ENCODE data around the gene FRAS1. TPM values are rescaled to one million over a fixed set of nuclear protein-coding genes. Genes with fewer than 3 reads are reported as not detected.

Gene FRAS1
- polyA plus RNA-seq, 1 donor from 2014 or later, result 2.8 TPM

DNA sequence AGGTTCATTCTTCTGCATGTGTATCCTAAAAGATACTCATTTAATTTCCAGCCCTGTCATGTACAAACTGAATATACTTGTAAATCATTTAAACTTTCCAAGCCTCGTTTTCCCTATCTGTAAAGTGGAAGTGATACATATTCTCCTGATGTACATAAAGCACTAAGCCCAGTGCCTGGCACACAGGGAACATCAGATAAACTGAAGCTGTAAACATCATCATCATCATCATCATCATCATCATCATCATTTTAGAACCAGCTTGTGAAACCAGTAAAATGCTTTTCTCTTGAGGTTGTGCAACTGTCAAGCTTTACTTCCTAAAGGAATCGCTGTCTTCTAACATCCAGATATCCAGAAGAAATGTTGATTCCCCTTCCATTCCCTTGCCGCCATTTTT lies 411.1 kb downstream of the FRAS1 start:
- no peak overlapping the region for H3K9ac ChIP-seq (ENCODE audit: low read length)
- H3K79me2 ChIP-seq (replicated peaks; ENCODE audit: insufficient read depth, low read length), result no peaks in the 10 kb centered on the region
- no peaks in the 10 kb centered on the region for H3K9me2 ChIP-seq (ENCODE audit: insufficient read depth, low read length)
- no peaks in the 10 kb centered on the region for H3K9me3 ChIP-seq (ENCODE audit: low read length)
- no peak overlapping the region for H2AFZ ChIP-seq (ENCODE audit: low read depth, low read length)
- H3K27ac ChIP-seq (ENCODE audit: low read length), result no peak overlapping the region
- no peak overlapping the region for H3K4me2 ChIP-seq (ENCODE audit: low read length)
- H3F3A ChIP-seq (ENCODE audit: insufficient read depth, low read length, poor library complexity, severe bottlenecking), result no peaks in the 10 kb centered on the region
- no peaks in the 10 kb centered on the region for H4K20me1 ChIP-seq (ENCODE audit: insufficient read depth)
- TF ChIP-seq MXI1 (conservative IDR thresholded peaks at IDR 0.05; ENCODE audit: poor library complexity, severe bottlenecking) (no peak), POLR2AphosphoS5 (IDR thresholded peaks at IDR 0.05) (no peak), REST (IDR thresholded peaks at IDR 0.05; ENCODE audit: borderline replicate concordance) (no peak), EZH2 (IDR thresholded peaks at IDR 0.05; ENCODE audit: borderline replicate concordance, insufficient read depth, low read length, poor library complexity, severe bottlenecking) (no peak)
- no peaks in the 10 kb centered on the region for H3K27me3 ChIP-seq (ENCODE audit: insufficient read depth, low read depth, low read length)
- H3K4me3 ChIP-seq (ENCODE audit: low read length), result no peak overlapping the region
- no peaks in the 10 kb centered on the region for H3K36me3 ChIP-seq (ENCODE audit: insufficient read depth, low read length)

GRCh38 chr4:78476108-78476704 lies 419.1 kb downstream of the FRAS1 start:
- H3K27me3 ChIP-seq (ENCODE audit: insufficient read depth, low read depth, low read length), result no peaks in the 10 kb centered on the region
- H3K9me3 ChIP-seq (ENCODE audit: low read length), result no peaks in the 10 kb centered on the region
- H3K27ac ChIP-seq (ENCODE audit: low read length), result no peak overlapping the region
- no peaks in the 10 kb centered on the region for H3K79me2 ChIP-seq (replicated peaks; ENCODE audit: insufficient read depth, low read length)
- H3K9ac ChIP-seq (ENCODE audit: low read length), result no peak overlapping the region
- H3K4me3 ChIP-seq (ENCODE audit: low read length), result no peak overlapping the region
- no peaks in the 10 kb centered on the region for H3F3A ChIP-seq (ENCODE audit: insufficient read depth, low read length, poor library complexity, severe bottlenecking)
- H4K20me1 ChIP-seq (ENCODE audit: insufficient read depth), result no peaks in the 10 kb centered on the region
- no peaks in the 10 kb centered on the region for H3K36me3 ChIP-seq (ENCODE audit: insufficient read depth, low read length)
- no peaks in the 10 kb centered on the region for H3K9me2 ChIP-seq (ENCODE audit: insufficient read depth, low read length)
- H3K4me2 ChIP-seq (ENCODE audit: low read length), result no peak overlapping the region
- no peak overlapping the region for H2AFZ ChIP-seq (ENCODE audit: low read depth, low read length)
- TF ChIP-seq MXI1 (conservative IDR thresholded peaks at IDR 0.05; ENCODE audit: poor library complexity, severe bottlenecking) (no peak), RAD21 (conservative IDR thresholded peaks at IDR 0.05) (no peak), REST (IDR thresholded peaks at IDR 0.05; ENCODE audit: borderline replicate concordance) (no peak), SMC3 (conservative IDR thresholded peaks at IDR 0.05; ENCODE audit: poor library complexity) (no peak), CTCF (IDR thresholded peaks at IDR 0.05; ENCODE audit: poor library complexity, severe bottlenecking) (no peak), POLR2AphosphoS5 (IDR thresholded peaks at IDR 0.05) (no peak)

All from neural cell (in vitro differentiated cells).